ENCODE data around the gene DCP1B.

The DCP1B gene

DNA sequence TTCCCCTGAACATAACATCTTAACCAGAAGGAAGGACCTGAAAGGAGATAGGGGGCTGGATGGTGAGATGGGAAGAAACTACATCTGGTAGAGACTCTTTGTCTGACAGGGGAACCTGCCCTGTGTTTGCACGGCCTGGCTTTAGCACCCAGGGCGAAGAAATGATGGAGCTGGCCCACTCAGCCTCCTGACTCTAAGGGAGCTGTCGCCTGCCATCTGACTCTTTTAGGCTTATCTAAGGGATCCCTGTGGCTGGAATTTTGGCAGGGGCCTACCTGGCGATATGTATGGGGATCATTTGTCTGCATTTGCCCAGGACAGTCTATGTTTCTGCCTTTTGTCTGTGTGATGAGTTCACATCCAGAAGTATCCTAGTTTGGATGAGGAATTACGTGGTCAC is 70.2 kb downstream of the DCP1B start:
- H3K4me3 ChIP-seq (ENCODE audit: low read length): no peak overlapping the region
- no peak overlapping the region for H2AFZ ChIP-seq (ENCODE audit: low read depth, low read length)

DNA sequence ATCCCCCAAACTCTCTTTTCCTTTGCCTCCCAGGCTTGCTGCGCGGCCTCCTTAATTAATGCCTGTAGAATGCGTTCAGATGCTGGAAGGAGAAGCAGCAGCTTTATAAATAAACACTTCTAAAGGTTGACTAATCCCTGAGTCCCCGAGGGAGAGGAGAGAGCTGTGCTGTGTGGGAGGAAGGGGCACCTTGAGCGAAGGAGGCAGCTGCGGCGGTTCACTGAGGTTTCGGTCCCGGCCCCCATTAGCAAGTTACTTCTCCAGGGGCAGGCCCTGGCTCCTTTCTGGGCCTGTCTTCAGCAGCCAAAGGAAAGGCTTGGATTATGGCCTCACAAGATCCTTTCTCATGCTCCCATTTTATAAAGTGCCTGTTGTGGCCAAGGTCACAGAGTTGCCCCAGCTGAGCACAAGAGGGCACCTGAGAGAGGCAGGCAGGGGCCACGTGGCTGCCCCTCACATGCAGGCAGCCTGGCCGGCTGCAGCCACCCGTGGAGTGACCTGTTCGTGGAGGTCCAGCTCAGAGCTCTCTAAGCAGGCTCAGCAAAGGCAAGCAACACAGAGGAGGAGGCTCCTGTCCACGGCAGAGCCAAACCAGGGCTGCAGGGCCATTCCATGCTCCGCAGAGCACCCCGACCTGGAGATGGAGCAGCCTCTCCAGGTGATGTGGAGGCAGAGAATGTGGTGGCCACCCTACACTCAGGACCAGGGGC is 70.8 kb downstream of the DCP1B start:
- 0 out of 2 replicates have a peak, but pooled peaks cover 2% of the 10 kb centered on the region for H3K27me3 ChIP-seq (ENCODE audit: low read depth, low read length)
- no peaks in the 10 kb centered on the region for H3K9me3 ChIP-seq (ENCODE audit: insufficient read depth, low read length)
- H2AFZ ChIP-seq (ENCODE audit: low read depth, low read length): peak overlapping the region; percentile 24; the same call in 1 of the 2 replicates

More for the DNA sequence above, 70.2 kb downstream of the DCP1B start:
- H3K4me2 ChIP-seq (ENCODE audit: low read length): peak overlapping the region; percentile 85
- no peak overlapping the region for H3K27ac ChIP-seq (ENCODE audit: low read length)
- 0 out of 2 replicates have a peak, but pooled peaks cover 2% of the 10 kb centered on the region for H3K27me3 ChIP-seq (ENCODE audit: low read depth, low read length)
- H3K36me3 ChIP-seq (replicated peaks; ENCODE audit: low read depth, low read length): no peaks in the 10 kb centered on the region
- no peak for TF ChIP-seq EZH2phosphoT487 (IDR thresholded peaks at IDR 0.05; ENCODE audit: low read depth)
- TF ChIP-seq CTCF (IDR thresholded peaks at IDR 0.05; ENCODE audit: low read depth, low read length): no peak
- H3K9ac ChIP-seq (ENCODE audit: low read length): no peak overlapping the region
- no peaks in the 10 kb centered on the region for H4K20me1 ChIP-seq (ENCODE audit: insufficient read depth, low read length)
- H3K4me1 ChIP-seq (ENCODE audit: low read length): peaks cover 47% of the 10 kb centered on the region
- no peaks in the 10 kb centered on the region for H3K9me3 ChIP-seq (ENCODE audit: insufficient read depth, low read length)
- no peaks in the 10 kb centered on the region for H3K79me2 ChIP-seq (ENCODE audit: low read length)

GRCh38 chr12:1932264-1932777 is 71.9 kb downstream of the DCP1B start:
- Histone ChIP-seq H3K4me1 (ENCODE audit: low read length) (peaks cover 47% of the 10 kb centered on the region), H3K4me3 (ENCODE audit: low read length) (peak overlapping the region; percentile 50), H2AFZ (ENCODE audit: low read depth, low read length) (0 out of 2 replicates have a peak overlapping the region, but pooled peaks have one; percentile 14), H3K27ac (ENCODE audit: low read length) (no peak overlapping the region), H3K27me3 (ENCODE audit: low read depth, low read length) (0 out of 2 replicates have a peak, but pooled peaks cover 2% of the 10 kb centered on the region), H3K79me2 (ENCODE audit: low read length) (no peaks in the 10 kb centered on the region), H3K9me3 (ENCODE audit: insufficient read depth, low read length) (no peaks in the 10 kb centered on the region), H3K4me2 (ENCODE audit: low read length) (peak overlapping the region; percentile 85), H3K36me3 (replicated peaks; ENCODE audit: low read depth, low read length) (no peaks in the 10 kb centered on the region), H4K20me1 (ENCODE audit: insufficient read depth, low read length) (no peaks in the 10 kb centered on the region), H3K9ac (ENCODE audit: low read length) (no peak overlapping the region)
- TF ChIP-seq EZH2phosphoT487 (IDR thresholded peaks at IDR 0.05; ENCODE audit: low read depth): no peak
- no peak for TF ChIP-seq CTCF (IDR thresholded peaks at IDR 0.05; ENCODE audit: low read depth, low read length)

More for the DNA sequence above, 70.8 kb downstream of the DCP1B start:
- H3K4me3 ChIP-seq (ENCODE audit: low read length): peak overlapping the region; percentile 50
- H3K9ac ChIP-seq (ENCODE audit: low read length): peak overlapping the region; percentile 20; the same call in 1 of the 2 replicates
- TF ChIP-seq EZH2phosphoT487 (IDR thresholded peaks at IDR 0.05; ENCODE audit: low read depth) (no peak), CTCF (IDR thresholded peaks at IDR 0.05; ENCODE audit: low read depth, low read length) (peak; percentile 20; the same call in 1 of the 2 replicates)
- H3K27ac ChIP-seq (ENCODE audit: low read length): peak overlapping the region; percentile 44
- H3K36me3 ChIP-seq (replicated peaks; ENCODE audit: low read depth, low read length): no peaks in the 10 kb centered on the region
- H3K4me2 ChIP-seq (ENCODE audit: low read length): peak overlapping the region; percentile 85
- H3K79me2 ChIP-seq (ENCODE audit: low read length): no peaks in the 10 kb centered on the region
- H3K4me1 ChIP-seq (ENCODE audit: low read length): peaks cover 47% of the 10 kb centered on the region
- no peaks in the 10 kb centered on the region for H4K20me1 ChIP-seq (ENCODE audit: insufficient read depth, low read length)

GRCh38 chr12:1931642-1932041 is 72.6 kb downstream of the DCP1B start:
- TF ChIP-seq EZH2phosphoT487 (IDR thresholded peaks at IDR 0.05; ENCODE audit: low read depth) (no peak), CTCF (IDR thresholded peaks at IDR 0.05; ENCODE audit: low read depth, low read length) (no peak)
- no peaks in the 10 kb centered on the region for H3K9me3 ChIP-seq (ENCODE audit: insufficient read depth, low read length)
- no peak overlapping the region for H3K9ac ChIP-seq (ENCODE audit: low read length)
- no peaks in the 10 kb centered on the region for H3K36me3 ChIP-seq (replicated peaks; ENCODE audit: low read depth, low read length)
- H2AFZ ChIP-seq (ENCODE audit: low read depth, low read length): no peak overlapping the region
- 0 out of 2 replicates have a peak, but pooled peaks cover 2% of the 10 kb centered on the region for H3K27me3 ChIP-seq (ENCODE audit: low read depth, low read length)
- no peak overlapping the region for H3K4me3 ChIP-seq (ENCODE audit: low read length)
- no peak overlapping the region for H3K4me2 ChIP-seq (ENCODE audit: low read length)
- H4K20me1 ChIP-seq (ENCODE audit: insufficient read depth, low read length): no peaks in the 10 kb centered on the region
- no peaks in the 10 kb centered on the region for H3K79me2 ChIP-seq (ENCODE audit: low read length)
- peaks cover 47% of the 10 kb centered on the region for H3K4me1 ChIP-seq (ENCODE audit: low read length)
- H3K27ac ChIP-seq (ENCODE audit: low read length): no peak overlapping the region
